Activated CD8-positive, alpha-beta memory T cell treated with anti-CD3 and anti-CD28 coated beads for 1 hour (primary cell): Measurements from ENCODE around the gene FOSL1.

Source experiments
- DNase-seq, 2 donors: peaks; one replicate each; pipeline ENCODE4 v3.0.0-alpha.2; 2020; ENCODE audit warnings: low read depth in 1 of 2; ENCODE audit errors: extremely low read depth in 1 of 2

Gene FOSL1

GRCh38 chr11:65883058-65883761, 17.0 kb downstream of the FOSL1 start:
- DNase-seq: no peak

DNA sequence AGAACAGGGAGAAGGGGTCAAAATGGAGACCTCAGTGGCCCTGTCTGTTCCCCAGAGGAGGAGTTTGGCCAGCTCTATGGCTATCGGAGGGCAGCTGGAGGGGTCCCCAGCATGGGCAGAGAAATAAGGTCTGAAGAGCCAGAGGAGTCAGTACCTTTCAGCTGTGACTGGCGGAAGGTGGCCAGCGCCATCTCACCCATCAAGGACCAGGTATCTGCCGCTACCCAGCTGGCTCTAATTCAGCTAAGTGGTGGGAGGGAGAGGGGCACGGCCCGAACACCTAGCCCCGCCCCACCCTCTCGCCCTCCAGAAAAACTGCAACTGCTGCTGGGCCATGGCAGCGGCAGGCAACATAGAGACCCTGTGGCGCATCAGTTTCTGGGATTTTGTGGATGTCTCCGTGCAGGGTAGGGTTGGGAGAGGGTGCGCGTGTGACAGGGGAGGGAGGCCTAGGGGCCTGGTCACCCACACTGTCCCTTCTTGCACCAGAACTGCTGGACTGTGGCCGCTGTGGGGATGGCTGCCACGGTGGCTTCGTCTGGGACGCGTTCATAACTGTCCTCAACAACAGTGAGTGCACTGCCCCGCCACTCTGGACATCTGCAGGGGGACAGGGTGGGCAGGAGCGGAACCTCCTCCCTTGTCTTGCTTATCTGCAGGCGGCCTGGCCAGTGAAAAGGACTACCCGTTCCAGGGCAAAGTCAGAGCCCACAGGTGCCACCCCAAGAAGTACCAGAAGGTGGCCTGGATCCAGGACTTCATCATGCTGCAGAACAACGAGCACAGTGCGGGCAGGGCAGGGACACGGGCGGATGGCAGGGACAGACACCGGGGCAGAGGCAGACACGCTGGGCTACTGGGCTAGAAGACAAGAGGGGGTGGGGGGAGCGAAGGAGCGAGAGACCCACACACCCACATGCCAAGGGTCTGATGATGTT, 17.8 kb downstream of the FOSL1 start:
- DNase-seq: no peak

- no peak for DNase-seq
Measured at GRCh38 chr11:65880844-65881421, 19.3 kb downstream of the FOSL1 start.

DNA sequence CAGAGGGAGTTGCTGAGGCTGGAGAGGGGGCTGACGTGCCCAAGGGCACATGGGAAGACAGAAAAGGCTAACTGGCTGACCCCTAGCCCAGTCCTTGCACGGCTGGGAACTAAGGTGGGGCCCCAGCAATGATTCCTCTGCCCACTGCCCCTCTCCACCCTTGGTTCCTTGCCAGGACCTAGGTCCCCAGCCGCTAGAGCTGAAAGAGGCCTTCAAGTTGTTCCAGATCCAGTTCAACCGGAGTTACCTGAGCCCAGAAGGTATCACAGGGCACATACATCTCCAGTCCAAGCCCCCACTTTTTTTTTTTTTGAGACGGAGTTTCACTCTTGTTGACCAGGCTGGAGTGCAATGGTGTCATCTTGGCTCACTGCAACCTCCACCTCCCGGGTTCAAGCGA, 20.2 kb downstream of the FOSL1 start:
- DNase-seq: no peak

- DNase-seq: no peak
Measured at GRCh38 chr11:65879617-65880016, 20.6 kb downstream of the FOSL1 start, which contains the start of gene CTSW. Gene CTSW, plus strand, starts transcription at chr11:65879837. Its CDS starts 18 bp downstream, at chr11:65879855.

DNA sequence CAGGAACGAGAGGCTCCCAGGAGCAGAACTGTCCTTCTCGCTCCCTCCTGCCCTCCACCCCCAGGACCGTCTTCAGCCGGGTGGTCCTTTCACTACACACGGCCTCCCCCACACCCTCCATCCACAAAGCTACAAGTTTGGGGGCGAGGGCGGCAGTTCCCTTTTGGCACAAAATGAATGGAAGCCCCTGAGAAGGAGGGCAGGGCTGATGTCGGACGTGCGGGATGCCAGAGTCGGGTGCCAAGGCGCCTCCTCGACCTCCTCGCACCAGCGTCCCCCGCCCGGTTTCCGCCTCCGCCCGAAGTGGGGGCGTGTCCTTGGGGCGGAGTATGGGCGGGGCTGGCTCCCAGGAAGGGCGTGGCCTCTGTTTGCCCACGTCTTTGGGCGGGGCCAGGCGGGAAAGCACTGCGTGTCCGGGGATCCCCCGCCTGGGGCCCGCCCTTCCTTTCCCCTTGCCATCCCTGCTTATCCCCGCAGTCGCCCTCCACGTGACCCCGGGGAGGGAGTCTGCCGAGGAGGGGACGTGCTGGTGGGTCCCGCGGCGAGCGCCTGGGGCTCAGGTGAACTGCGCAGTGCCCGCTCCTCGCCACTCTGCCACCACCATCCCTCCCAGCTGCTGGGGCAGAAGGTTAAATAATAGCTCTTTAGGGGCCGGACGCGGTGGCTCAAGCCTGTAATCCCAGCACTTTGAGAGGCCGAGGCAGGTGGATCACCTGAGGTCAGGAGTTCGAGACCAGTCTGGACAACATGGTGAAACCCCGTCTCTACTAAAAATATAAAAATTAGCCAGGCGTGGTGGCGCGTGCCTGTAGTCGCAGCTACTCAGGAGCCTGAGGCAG, 26.7 kb downstream of the FOSL1 start:
- DNase-seq: peak; percentile 86 to 93

- no peak for DNase-seq
Measured at GRCh38 chr11:65872586-65873317, 27.4 kb downstream of the FOSL1 start, which contains the start of gene EFEMP2. Gene EFEMP2, minus strand, starts transcription at chr11:65872800. Its CDS starts 446 bp downstream, at chr11:65872354.

- no peak for DNase-seq
Measured at GRCh38 chr11:65871811-65872548, 28.2 kb downstream of the FOSL1 start.

GRCh38 chr11:65870706-65871681, 29.2 kb downstream of the FOSL1 start:
- DNase-seq: no peak

GRCh38 chr11:65870307-65870658, 29.9 kb downstream of the FOSL1 start:
- no peak for DNase-seq

GRCh38 chr11:65869643-65870306, 30.4 kb downstream of the FOSL1 start:
- DNase-seq: no peak

DNA sequence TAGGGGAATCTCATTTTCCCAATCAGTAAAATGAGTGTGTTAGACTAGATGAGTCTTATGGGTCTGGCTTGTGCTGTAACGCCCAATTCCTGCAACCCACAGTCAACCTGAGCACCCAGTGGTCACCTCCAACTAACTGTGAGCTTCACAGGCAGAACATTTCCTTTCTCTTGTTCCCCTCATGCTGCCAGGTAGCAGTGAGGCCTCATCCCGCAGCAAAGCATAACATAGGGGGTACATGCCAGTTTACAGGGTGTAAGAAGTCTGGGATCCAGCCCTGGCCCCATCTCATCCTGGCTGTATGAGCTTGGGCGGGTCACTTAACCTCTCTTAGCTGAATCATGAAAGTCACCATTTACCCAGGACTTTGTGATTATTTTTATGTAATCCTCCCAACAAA, 31.3 kb downstream of the FOSL1 start:
- DNase-seq: no peak

DNA sequence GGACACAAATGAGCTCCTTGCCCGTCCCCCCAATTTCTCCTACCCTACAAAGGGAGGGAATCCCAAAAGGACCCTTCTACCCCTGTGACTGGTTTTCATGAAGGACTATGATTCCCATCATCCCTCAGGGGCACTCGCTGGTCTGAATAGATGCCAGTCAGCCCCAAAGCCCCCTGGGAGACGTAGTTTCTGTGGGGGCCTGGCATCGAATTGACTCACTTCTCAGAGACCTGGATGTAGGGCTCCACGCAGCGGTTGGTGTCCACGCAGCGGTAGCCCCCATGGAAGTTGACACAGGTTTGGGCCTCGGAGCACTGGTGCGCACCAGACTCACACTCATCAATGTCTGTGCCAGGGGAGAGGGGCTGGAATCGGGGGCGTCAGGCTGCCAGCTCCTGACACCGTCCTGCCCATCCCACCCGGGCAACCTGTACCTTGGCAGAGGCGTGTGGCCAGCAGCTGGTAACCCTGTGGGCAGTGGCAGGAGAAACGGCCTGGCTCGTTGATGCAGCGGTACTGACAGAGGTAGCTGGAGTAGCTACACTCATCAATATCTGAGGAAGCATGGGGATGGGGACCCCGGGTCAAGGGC, 32.0 kb downstream of the FOSL1 start:
- DNase-seq: no peak

DNA sequence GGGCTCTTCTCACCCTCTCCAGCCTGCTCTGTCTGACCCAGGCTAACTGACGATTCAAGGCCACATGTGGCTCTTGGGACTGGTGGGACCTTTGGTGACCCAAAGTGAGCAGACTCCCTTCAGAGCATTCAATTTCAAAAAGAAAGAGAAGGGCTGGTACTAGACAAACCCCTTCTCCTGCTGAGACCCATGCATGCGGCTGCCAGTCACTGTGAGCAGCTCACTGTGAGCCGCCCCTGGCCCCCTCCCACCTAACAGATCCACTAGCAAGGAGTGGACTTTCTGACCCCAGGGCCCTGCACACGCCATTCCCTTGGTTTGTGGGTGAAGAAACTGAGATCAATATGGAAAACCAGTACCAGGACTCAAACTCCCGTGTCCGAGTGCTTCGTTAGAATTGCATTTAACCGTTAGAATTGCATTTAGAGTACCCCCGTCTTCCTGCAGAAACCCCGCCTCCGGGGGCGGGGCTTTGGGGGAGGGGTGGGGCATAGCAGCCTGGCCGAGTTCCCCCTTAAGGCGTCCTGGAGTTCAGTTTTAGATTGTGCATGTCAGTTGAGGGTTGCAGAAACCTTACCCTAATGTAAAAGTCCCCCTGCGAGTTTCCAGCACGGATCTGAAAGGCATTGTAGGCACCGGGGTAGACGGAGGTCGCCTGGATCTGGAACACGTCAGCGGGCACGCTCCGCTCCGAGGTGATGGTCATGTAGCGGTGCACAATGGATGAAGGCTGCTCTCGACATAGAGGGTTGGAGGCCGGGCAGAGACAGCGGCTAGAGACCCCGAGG, 32.7 kb downstream of the FOSL1 start:
- no peak for DNase-seq

DNA sequence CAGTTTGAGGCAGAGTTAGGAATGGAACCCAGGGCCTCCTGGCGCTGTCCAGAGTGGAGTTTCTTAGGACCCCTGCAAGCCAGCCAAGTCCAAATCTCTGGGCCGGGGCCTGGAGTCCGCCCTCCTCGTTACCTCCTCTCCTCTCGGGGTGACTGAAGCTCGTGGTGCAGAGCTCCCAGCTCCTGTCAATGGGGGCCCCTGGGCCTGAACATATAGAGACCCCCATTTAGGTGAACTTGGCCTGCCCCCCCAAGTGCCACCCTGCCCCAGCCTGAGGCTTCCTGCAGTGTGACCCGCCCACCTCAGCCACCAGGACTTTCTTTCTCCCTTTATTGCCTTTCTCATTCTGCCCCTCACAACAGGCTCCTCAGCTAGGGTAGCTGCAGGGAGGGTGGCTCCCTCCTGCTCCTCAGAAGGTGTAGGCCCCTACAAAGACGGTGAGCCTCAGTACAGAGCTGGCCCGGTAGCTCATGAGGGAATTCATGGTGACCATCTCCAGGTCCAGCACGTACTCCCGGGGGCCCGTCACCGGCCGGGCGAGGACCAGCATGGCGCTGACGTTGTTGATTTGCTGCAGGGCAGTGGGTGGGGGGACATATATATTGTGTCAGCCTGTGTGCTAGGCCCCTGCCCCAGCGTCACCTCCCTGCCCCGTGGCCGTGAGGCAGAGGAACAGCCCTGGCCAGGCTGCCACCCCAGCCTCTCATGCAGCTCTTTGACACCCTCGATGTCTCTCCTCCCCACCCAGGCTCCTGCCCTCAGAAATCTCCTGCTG, 33.5 kb downstream of the FOSL1 start:
- no peak for DNase-seq
